ENCODE measurements around the gene DKK1.

Gene DKK1

GRCh38 chr10:52308251-52309031 lies 5.6 kb upstream of the DKK1 start:
- Mint-ChIP-seq H3K9me3 (no peaks in the 10 kb centered on the region), H3K27ac (no peak overlapping the region), H3K4me3 (peak overlapping the region; percentile 64), H3K36me3 (no peaks in the 10 kb centered on the region), H3K4me1 (peaks cover 13% of the 10 kb centered on the region), H3K27me3 (peaks cover 56% of the 10 kb centered on the region)
- peak; percentile 68 for ATAC-seq

- no peaks in the 10 kb centered on the region for H3K9me3 Mint-ChIP-seq
- no peaks in the 10 kb centered on the region for H3K36me3 Mint-ChIP-seq
- peaks cover 28% of the 10 kb centered on the region for H3K4me1 Mint-ChIP-seq
- no peak overlapping the region for H3K27ac Mint-ChIP-seq
- ATAC-seq = no peak
- peak overlapping the region; percentile 79 for H3K4me3 Mint-ChIP-seq
- H3K27me3 Mint-ChIP-seq = peaks cover 71% of the 10 kb centered on the region
These were observed 1.2 kb upstream of the DKK1 start for GRCh38 chr10:52312942-52313255.

- H3K36me3 Mint-ChIP-seq = no peaks in the 10 kb centered on the region
- H3K27ac Mint-ChIP-seq = no peak overlapping the region
- H3K4me3 Mint-ChIP-seq = peak overlapping the region; percentile 79
- no peak for ATAC-seq
- peaks cover 25% of the 10 kb centered on the region for H3K4me1 Mint-ChIP-seq
- peaks cover 66% of the 10 kb centered on the region for H3K27me3 Mint-ChIP-seq
- no peaks in the 10 kb centered on the region for H3K9me3 Mint-ChIP-seq
These were observed 687 bp upstream of the DKK1 start for GRCh38 chr10:52313256-52313932.

GRCh38 chr10:52314822-52315552 lies 906 bp downstream of the DKK1 start:
- peak overlapping the region; percentile 6 for H3K27ac Mint-ChIP-seq
- peaks cover 22% of the 10 kb centered on the region for H3K4me1 Mint-ChIP-seq
- no peaks in the 10 kb centered on the region for H3K36me3 Mint-ChIP-seq
- H3K9me3 Mint-ChIP-seq = no peaks in the 10 kb centered on the region
- peak; percentile 41 for ATAC-seq
- H3K4me3 Mint-ChIP-seq = peak overlapping the region; percentile 79
- peaks cover 50% of the 10 kb centered on the region for H3K27me3 Mint-ChIP-seq

- Mint-ChIP-seq H3K4me1 (peaks cover 22% of the 10 kb centered on the region), H3K27ac (no peak overlapping the region), H3K27me3 (peaks cover 42% of the 10 kb centered on the region), H3K4me3 (no peak overlapping the region), H3K9me3 (no peaks in the 10 kb centered on the region), H3K36me3 (no peaks in the 10 kb centered on the region)
- no peak for ATAC-seq
These were observed 1.9 kb downstream of the DKK1 start for GRCh38 chr10:52316001-52316400.

GRCh38 chr10:52316500-52316899 lies 2.4 kb downstream of the DKK1 start:
- H3K9me3 Mint-ChIP-seq = no peaks in the 10 kb centered on the region
- peaks cover 37% of the 10 kb centered on the region for H3K27me3 Mint-ChIP-seq
- H3K36me3 Mint-ChIP-seq = no peaks in the 10 kb centered on the region
- ATAC-seq = no peak
- peaks cover 22% of the 10 kb centered on the region for H3K4me1 Mint-ChIP-seq
- H3K4me3 Mint-ChIP-seq = no peak overlapping the region
- no peak overlapping the region for H3K27ac Mint-ChIP-seq

- H3K27me3 Mint-ChIP-seq = peaks cover 27% of the 10 kb centered on the region
- no peak for ATAC-seq
- H3K4me1 Mint-ChIP-seq = peaks cover 17% of the 10 kb centered on the region
- H3K36me3 Mint-ChIP-seq = no peaks in the 10 kb centered on the region
- no peaks in the 10 kb centered on the region for H3K9me3 Mint-ChIP-seq
- H3K27ac Mint-ChIP-seq = no peak overlapping the region
- no peak overlapping the region for H3K4me3 Mint-ChIP-seq
These were observed 4.1 kb downstream of the DKK1 start for GRCh38 chr10:52318136-52318701.

GRCh38 chr10:52318822-52319464 lies 4.9 kb downstream of the DKK1 start:
- no peaks in the 10 kb centered on the region for H3K36me3 Mint-ChIP-seq
- H3K4me1 Mint-ChIP-seq = peaks cover 10% of the 10 kb centered on the region
- no peak overlapping the region for H3K4me3 Mint-ChIP-seq
- H3K27me3 Mint-ChIP-seq = peaks cover 20% of the 10 kb centered on the region
- no peak for ATAC-seq
- no peaks in the 10 kb centered on the region for H3K9me3 Mint-ChIP-seq
- no peak overlapping the region for H3K27ac Mint-ChIP-seq

GRCh38 chr10:52319926-52320325 lies 5.8 kb downstream of the DKK1 start:
- Mint-ChIP-seq H3K27ac (no peak overlapping the region), H3K4me1 (no peaks in the 10 kb centered on the region), H3K27me3 (peaks cover 10% of the 10 kb centered on the region), H3K4me3 (no peak overlapping the region), H3K36me3 (no peaks in the 10 kb centered on the region), H3K9me3 (no peaks in the 10 kb centered on the region)
- no peak for ATAC-seq

GRCh38 chr10:52322323-52322722 lies 8.2 kb downstream of the DKK1 start:
- ATAC-seq = no peak
- Mint-ChIP-seq H3K9me3 (peaks cover 3% of the 10 kb centered on the region), H3K36me3 (no peaks in the 10 kb centered on the region), H3K4me1 (no peaks in the 10 kb centered on the region), H3K27me3 (no peaks in the 10 kb centered on the region), H3K4me3 (no peak overlapping the region), H3K27ac (no peak overlapping the region)

- Mint-ChIP-seq H3K9me3 (peaks cover 3% of the 10 kb centered on the region), H3K4me3 (no peak overlapping the region), H3K36me3 (no peaks in the 10 kb centered on the region), H3K4me1 (no peaks in the 10 kb centered on the region), H3K27ac (no peak overlapping the region), H3K27me3 (no peaks in the 10 kb centered on the region)
- no peak for ATAC-seq
These were observed 8.9 kb downstream of the DKK1 start for GRCh38 chr10:52322936-52323335.

GRCh38 chr10:52326382-52326781 lies 12.3 kb downstream of the DKK1 start:
- ATAC-seq = no peak
- Mint-ChIP-seq H3K4me1 (no peaks in the 10 kb centered on the region), H3K27ac (no peak overlapping the region), H3K36me3 (no peaks in the 10 kb centered on the region), H3K9me3 (peaks cover 3% of the 10 kb centered on the region), H3K27me3 (no peaks in the 10 kb centered on the region), H3K4me3 (no peak overlapping the region)

- ATAC-seq = no peak
- H3K27ac Mint-ChIP-seq = no peak overlapping the region
- no peaks in the 10 kb centered on the region for H3K4me1 Mint-ChIP-seq
- no peaks in the 10 kb centered on the region for H3K27me3 Mint-ChIP-seq
- H3K36me3 Mint-ChIP-seq = no peaks in the 10 kb centered on the region
- H3K4me3 Mint-ChIP-seq = no peak overlapping the region
- H3K9me3 Mint-ChIP-seq = no peaks in the 10 kb centered on the region
These were observed 17.7 kb downstream of the DKK1 start for GRCh38 chr10:52331638-52332364.

GRCh38 chr10:52332815-52333214 lies 18.7 kb downstream of the DKK1 start:
- H3K27me3 Mint-ChIP-seq = no peaks in the 10 kb centered on the region
- no peaks in the 10 kb centered on the region for H3K4me1 Mint-ChIP-seq
- no peak overlapping the region for H3K27ac Mint-ChIP-seq
- ATAC-seq = no peak
- H3K9me3 Mint-ChIP-seq = no peaks in the 10 kb centered on the region
- no peaks in the 10 kb centered on the region for H3K36me3 Mint-ChIP-seq
- H3K4me3 Mint-ChIP-seq = no peak overlapping the region
